Omental fat pad (tissue), 4 donors: ENCODE data around the gene ATF3. TPM values are rescaled to one million over a fixed set of nuclear protein-coding genes. Genes with fewer than 3 reads are reported as not detected.

ENCODE experiments used
- ATAC-seq: fragments of 150-250 bp; one replicate; pipeline ENCODE4 v1.9.1; 2016; ENCODE audit warnings: mild to moderate bottlenecking, moderate library complexity; ENCODE audit not compliant: low FRiP score
- DNase-seq: peaks from one replicate; pipeline ENCODE4 v3.0.0-alpha.2; 2019; ENCODE audit warnings: low spot score
- CTCF ChIP-seq, 3 donors: fragments of 450-650 bp; IDR thresholded peaks; one replicate each; pipeline ENCODE4 v1.5.1; 2016 to 2017; ENCODE audit warnings: antibody characterized with exemption in 3 of 3, mild to moderate bottlenecking in 3 of 3, moderate library complexity in 2 of 3
- total RNA-seq, 4 donors: library from RNA; depleted of rRNA; stranded (reverse); fragments of >200 nt; gene quantifications; one replicate each; pipeline ENCODE4 v1.1.0, GENCODE V29; 2016

ATF3 gene
- total RNA-seq, 4 donors from 2014 or later = 41.5 to 229 (median 77.5) TPM

GRCh38 chr1:212612041-212612961 is 3.7 kb downstream of the ATF3 start:
- no peak for TF ChIP-seq CTCF (IDR thresholded peaks at IDR 0.05)
- ATAC-seq = no peak
- no peak for DNase-seq

GRCh38 chr1:212613440-212614335 is 5.1 kb downstream of the ATF3 start:
- ATAC-seq = no peak
- no peak for TF ChIP-seq CTCF (IDR thresholded peaks at IDR 0.05)
- no peak for DNase-seq

- no peak for DNase-seq
- no peak for ATAC-seq
Observed at GRCh38 chr1:212614453-212615200, 6.1 kb downstream of the ATF3 start.

GRCh38 chr1:212615201-212615470 is 6.6 kb downstream of the ATF3 start:
- no peak for DNase-seq
- no peak for TF ChIP-seq CTCF (IDR thresholded peaks at IDR 0.05)
- no peak for ATAC-seq

More at GRCh38 chr1:212614453-212615200, 6.1 kb downstream of the ATF3 start:
- no peak for TF ChIP-seq CTCF (IDR thresholded peaks at IDR 0.05)

GRCh38 chr1:212618466-212619210 is 10.1 kb downstream of the ATF3 start:
- no peak for DNase-seq
- no peak for TF ChIP-seq CTCF (IDR thresholded peaks at IDR 0.05)
- no peak for ATAC-seq

GRCh38 chr1:212620293-212620692 is 11.7 kb downstream of the ATF3 start:
- DNase-seq (no peak), ATAC-seq (no peak)
- TF ChIP-seq CTCF (IDR thresholded peaks at IDR 0.05) = no peak
